Activated CD8-positive, alpha-beta memory T cell treated with anti-CD3 and anti-CD28 coated beads for 36 hours (primary cell): Measurements from ENCODE around the gene PRPSAP1. TPM values are rescaled to one million over a fixed set of nuclear protein-coding genes. Genes with fewer than 3 reads are reported as not detected.

ENCODE experiments used
- CTCF ChIA-PET: fragments of 350-600 bp; sonication (Branson Sonifier 250); formaldehyde crosslinking; loops from one replicate; lab custom pipeline; 2021; ENCODE audit warnings: antibody characterized with exemption; lab: Charles Lee
- POLR2A ChIA-PET: fragments of 350-600 bp; sonication (Branson Sonifier 250); formaldehyde crosslinking; loops from one replicate; lab custom pipeline; 2021; ENCODE audit warnings: antibody characterized with exemption; lab: Charles Lee
- total RNA-seq, 2 experiments: library from RNA; stranded (reverse); gene quantifications; one replicate each; pipeline ENCODE4 v1.2.3, GENCODE V29; 2021

PRPSAP1 gene
- total RNA-seq, 2 experiments from 2014 or later, result 39.4 to 41.8 TPM

DNA sequence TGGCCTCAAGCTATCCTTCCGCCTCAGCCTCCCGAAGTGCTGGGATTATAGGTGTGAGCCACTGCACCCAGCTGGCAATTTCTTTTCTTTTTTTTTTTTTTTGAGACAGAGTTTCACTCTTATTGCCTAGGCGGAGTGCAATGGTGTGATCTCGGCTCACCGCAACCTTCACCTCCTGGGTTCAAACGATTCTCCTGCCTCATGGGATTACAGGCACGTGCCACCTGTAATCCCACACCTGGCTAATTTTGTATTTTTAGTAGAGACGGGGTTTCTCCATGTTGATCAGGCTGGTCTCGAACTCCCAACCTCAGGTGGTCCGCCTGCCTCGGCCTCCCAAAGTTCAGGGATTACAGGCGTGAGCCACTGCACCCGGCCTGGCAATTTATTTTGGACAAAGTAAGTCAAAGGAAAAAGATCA lies 86.1 kb downstream of the PRPSAP1 start:
- POLR2A ChIA-PET, result interaction anchor here (0.5 to 6.3 kb wide), 16 partner anchors 9 to 502 kb away, joined by 3 to 55 read pairs (median 6); partner anchors contain the start of gene GALK1
- CTCF ChIA-PET, result interaction anchor here (0.6 to 2.5 kb wide), 10 partner anchors 11 to 467 kb away, joined by 3 to 14 read pairs (median 5); no protein-coding TSS in a partner anchor

DNA sequence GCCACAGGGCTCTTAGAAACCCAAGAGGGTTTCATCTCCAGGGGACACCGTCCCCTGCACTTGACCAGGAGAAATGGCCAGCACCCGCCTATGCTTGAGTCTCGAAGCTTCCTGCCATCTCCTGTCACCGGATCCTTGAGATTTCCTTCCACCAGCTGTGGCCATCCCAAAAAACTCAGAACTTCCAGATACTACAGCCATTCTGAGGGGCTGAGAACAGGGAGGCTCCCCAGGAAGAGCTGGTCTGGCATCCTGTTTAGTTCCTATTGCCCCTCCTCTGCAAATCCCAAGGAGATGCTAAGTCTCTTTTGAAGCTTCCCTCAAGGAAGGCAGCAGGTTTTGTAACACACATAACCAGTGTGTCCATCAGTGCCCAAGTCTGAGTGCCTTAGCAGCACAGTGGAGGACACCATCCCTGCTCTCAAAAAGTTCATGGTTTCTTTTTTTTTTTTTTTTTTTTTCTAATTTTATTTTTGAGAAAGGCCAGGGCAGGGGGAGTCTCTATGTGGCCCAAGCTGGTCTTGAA lies 86.6 kb downstream of the PRPSAP1 start:
- ChIA-PET CTCF (interaction anchor here (0.6 to 2.0 kb wide), 13 partner anchors 10 to 467 kb away, joined by 3 to 12 read pairs (median 5); no protein-coding TSS in a partner anchor), POLR2A (interaction anchor here (0.5 to 3.8 kb wide), 16 partner anchors 9 to 487 kb away, joined by 3 to 55 read pairs (median 4); no protein-coding TSS in a partner anchor)

DNA sequence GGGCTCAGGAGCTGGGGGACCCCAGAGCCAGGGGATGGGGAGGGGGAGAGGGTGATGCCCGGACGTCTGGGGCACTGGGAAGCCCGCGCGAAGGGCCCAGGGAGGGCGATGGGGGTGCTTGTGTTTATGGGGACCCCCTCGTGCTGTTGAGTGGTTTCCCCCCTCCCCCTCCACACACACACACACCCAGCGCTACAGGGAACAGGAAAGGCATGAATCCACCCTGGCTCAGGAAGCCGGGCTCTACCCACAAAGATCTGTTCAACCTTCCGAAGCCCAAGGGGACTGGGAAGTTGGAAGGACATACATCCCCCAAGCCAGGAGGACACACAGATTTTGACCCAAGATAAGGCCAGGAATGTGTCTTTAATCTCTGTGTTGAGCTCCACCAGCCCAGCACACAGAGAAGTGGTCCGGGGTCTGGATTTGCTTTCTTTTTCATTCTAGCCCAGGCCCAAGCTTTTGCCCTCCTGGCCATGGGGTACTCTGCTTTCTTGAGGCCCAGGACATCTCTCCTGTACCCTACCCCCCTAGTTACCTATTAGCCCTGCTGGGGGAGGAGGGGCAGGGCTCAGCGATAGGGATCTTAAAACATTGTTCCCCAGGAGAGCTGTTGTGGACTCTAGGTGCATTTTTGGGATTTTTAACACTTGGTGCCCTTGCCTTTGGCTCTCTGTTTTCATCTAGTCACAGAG lies 87.3 kb downstream of the PRPSAP1 start:
- ChIA-PET POLR2A (interaction anchor here (0.5 to 3.8 kb wide), 12 partner anchors 10 to 486 kb away, joined by 3 to 55 read pairs (median 4); no protein-coding TSS in a partner anchor), CTCF (interaction anchor here (0.7 to 2.0 kb wide), 9 partner anchors 13 to 161 kb away, joined by 3 to 12 read pairs (median 5); no protein-coding TSS in a partner anchor)

DNA sequence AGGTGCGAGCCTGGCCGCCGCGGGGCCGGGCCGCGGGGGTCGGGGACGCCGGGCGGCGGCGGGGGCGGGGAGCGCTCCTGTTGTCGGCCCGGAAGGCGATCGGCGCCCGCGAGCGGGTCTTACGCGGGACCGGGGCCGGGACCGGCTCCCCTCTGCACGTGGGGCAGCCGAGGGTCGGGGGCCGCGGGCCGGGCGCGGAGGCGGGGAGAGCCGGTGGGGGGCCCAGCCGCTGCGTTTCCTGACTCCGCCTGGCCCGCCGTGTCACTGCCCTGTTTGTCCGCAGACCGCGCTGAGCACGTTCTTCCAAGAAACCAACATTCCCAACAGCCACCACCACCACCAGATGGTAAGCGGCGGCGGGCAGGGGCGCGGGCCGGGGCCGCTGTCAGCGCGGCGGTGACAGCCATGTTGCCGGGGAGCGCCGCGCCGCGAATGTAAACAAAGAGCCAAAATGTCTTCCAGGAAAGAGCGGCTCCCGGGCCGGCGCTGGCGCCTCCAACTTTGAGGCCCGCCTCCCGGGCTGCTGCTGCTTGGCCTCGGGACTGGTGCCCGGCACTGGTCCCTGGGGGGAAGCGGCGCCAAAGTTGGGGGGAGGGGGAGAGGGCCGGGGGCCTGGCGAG lies 88.0 kb downstream of the PRPSAP1 start:
- CTCF ChIA-PET, result interaction anchor here (1.3 to 3.3 kb wide), 6 partner anchors 14 to 123 kb away, joined by 4 to 17 read pairs (median 8); no protein-coding TSS in a partner anchor
- POLR2A ChIA-PET, result interaction anchor here (1.0 to 2.2 kb wide), 12 partner anchors 9 to 194 kb away, joined by 3 to 19 read pairs (median 6); no protein-coding TSS in a partner anchor

DNA sequence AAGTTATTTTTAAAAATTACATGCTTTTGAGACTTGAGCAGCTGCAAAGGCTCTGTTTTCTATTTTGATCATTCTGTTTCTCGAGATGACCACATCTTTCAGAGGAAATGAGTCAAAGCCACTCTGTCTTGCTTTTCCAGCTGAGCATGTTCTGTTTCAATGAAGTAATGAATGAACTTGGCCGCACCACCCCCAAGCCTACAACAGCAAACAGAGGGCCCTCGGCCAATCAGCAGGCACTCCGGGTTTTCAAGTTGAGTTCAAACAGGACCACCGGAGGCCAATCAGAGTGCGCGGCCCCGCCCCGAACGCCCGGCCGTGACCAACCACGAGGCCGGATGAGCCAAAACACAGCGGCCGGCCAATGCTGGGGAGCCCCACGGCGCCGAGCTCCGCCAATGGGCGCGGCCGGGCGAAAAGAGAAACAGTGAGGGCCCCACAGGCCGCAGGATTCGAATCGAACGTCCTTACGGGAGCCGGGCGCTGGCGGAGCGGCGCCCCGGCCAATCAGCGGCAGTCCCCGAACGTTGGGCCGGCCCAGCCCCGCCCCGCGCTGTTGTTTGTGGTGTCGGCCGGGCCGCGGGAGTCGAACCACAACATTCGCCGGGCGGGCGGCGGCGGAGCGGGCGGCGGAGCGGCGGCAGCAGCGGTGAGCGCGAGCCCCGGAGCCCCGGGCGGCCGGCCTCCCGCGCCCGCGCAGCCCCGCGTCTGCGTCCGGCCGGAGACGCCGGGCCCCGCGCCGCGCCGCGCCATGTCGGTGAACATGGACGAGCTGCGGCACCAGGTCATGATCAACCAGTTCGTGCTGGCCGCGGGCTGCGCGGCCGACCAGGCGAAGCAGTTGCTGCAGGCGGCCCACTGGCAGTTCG lies 88.7 kb downstream of the PRPSAP1 start, which contains the start of gene UBALD2:
Gene UBALD2 (plus strand): TSS at position 594 of the 869 bp plus-strand sequence. CDS start 158 bp downstream, at position 752.
- CTCF ChIA-PET, result interaction anchor here (0.9 to 3.3 kb wide), 8 partner anchors 8 to 122 kb away, joined by 3 to 17 read pairs (median 6); no protein-coding TSS in a partner anchor

DNA sequence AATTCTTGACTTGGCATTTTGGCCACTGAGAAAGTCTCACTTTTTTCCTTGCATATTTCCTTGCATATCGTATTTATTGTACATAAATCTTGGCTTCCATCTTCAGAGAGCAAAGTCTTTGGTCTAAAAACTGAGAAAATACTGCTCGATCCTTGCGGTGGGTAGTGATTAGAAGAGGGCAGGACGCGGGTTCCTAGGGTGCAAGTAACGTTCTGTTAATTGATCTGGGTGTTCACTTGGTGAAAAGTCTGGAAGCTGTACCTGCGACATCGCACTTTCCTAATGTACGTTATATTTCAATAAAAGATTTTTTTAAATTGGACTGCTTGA lies 89.3 kb downstream of the PRPSAP1 start:
- POLR2A ChIA-PET, result interaction anchor here (0.6 to 2.4 kb wide), 18 partner anchors 8 to 192 kb away, joined by 3 to 19 read pairs (median 4); partner anchors contain the start of gene SRP68
- CTCF ChIA-PET, result interaction anchor here (0.9 to 3.3 kb wide), 8 partner anchors 8 to 121 kb away, joined by 3 to 17 read pairs (median 6); no protein-coding TSS in a partner anchor

More for the DNA sequence above, 88.7 kb downstream of the PRPSAP1 start, which contains the start of gene UBALD2:
- POLR2A ChIA-PET, result interaction anchor here (0.6 to 2.4 kb wide), 15 partner anchors 8 to 193 kb away, joined by 3 to 19 read pairs (median 5); partner anchors contain the start of gene SRP68

DNA sequence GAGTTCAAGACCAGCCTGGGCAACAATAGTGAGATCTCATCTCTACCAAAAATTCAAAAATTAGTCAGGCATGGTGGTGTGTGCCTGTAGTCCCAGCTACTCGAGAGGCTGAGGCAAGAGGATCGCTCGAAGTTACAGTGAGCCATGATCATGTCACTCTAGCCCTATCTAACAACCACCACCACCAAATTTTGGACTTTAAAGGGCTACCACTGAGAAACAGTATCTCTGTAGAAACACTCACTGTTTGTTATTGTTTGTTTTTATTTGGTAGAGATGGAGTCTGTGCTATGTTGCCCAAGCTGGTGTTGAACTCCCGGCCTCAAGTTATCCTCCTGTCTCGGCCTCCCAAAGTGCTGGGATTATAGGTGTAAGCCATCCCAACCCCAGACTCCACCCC lies 89.8 kb downstream of the PRPSAP1 start:
- CTCF ChIA-PET, result interaction anchor here (0.9 to 3.3 kb wide), 8 partner anchors 7 to 84 kb away, joined by 3 to 17 read pairs (median 6); no protein-coding TSS in a partner anchor
- POLR2A ChIA-PET, result interaction anchor here (0.7 to 2.4 kb wide), 12 partner anchors 9 to 192 kb away, joined by 3 to 19 read pairs (median 4); partner anchors contain the start of genes RNF157 and SRP68

DNA sequence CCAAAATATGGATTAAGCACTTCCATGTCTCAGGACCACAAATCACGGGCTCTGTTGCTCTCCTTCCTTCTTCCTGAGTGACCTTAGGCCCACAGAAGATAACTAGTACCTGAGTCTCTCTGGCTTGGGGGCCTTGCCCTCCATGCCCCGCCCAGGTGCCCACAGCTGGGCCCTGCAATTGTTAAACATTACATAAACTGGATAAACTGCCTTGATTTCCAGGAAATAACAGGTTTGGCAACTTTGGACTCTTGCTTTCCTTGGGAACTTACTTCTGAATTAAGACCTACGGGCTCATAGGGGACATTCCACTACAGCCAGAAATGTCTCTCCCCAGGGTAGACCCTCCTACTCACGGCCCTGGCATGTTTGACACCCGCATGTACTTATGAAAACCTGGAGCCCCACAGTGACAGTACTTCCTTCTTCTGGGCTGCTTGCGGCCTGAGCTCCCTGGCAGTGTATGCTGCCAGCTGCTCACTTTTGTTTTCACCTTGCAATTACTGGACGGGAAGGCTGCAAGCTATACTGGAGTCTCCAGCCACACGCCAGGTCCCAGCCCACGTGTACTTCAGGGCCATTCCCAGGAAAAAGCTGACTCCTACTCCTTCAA lies 90.9 kb downstream of the PRPSAP1 start:
- POLR2A ChIA-PET, result interaction anchor here (1.0 to 2.4 kb wide), 4 partner anchors 9 to 24 kb away, joined by 3 to 14 read pairs (median 4); partner anchors contain the start of gene RNF157
- CTCF ChIA-PET, result interaction anchor here (0.8 to 3.3 kb wide), 5 partner anchors 11 to 81 kb away, joined by 3 to 17 read pairs (median 4); no protein-coding TSS in a partner anchor

DNA sequence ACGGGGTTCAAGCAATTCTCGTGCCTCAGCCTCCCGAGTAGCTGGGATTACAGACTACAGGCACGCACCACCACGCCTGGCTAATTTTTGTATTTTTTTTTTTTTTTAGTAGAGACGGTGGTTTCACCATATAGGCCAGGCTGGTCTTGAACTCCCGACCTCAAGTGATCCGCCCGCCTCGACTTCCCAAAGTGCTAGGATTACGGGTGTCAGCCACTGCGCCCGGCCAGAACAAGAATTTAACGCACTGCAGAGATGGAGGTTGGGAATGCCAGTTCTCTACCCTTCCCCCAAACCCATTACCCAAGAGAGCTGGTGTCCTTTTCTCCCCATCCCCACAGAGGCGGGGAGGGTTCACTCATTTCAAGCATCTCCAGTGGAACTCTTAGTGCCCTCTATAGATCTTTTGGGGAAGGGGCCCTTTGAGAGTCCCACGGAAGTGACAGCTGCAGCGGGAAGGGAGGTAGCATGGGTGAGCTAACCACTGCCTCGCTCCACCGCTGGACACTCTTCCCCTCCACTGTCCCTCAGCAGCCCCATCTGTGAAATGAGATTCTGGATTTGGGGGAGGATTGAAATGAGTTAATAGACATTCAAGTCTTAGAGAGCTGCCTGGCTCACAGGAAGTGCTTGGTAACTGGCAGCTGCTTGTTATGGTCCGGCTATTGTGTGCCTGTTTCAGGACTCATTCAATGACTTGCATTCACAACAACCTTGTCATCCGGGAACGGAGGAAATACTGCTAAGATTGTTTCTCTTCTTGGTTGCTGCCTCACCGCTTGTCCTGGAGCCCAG lies 92.1 kb downstream of the PRPSAP1 start:
- ChIA-PET CTCF (interaction anchor here (0.7 to 1.5 kb wide), 2 partner anchors 13 to 18 kb away, joined by 3 to 7 read pairs; no protein-coding TSS in a partner anchor), POLR2A (interaction anchor here (0.5 to 1.2 kb wide), 3 partner anchors 10 to 76 kb away, joined by 4 to 5 read pairs (median 4); no protein-coding TSS in a partner anchor)

DNA sequence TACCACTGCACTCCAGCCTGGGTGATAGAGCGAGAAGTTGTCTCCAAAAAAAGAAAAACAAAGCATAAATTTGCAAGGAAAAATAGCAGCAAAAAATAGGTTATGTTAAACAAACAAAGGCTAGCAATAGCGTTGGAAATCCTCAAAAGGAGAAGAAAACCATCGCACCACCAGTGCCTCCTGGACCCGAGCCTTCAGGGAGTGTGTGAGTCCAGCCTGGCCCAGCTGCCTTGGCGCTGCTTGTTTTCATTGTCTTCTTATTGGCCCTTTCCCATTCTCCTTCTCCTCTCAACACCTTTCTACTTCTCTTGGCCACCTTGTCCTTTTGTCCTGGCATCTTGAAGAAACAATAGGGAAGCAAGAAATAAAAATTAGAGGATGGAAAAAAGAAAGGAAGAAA lies 93.0 kb downstream of the PRPSAP1 start:
- POLR2A ChIA-PET, result no interaction called here

DNA sequence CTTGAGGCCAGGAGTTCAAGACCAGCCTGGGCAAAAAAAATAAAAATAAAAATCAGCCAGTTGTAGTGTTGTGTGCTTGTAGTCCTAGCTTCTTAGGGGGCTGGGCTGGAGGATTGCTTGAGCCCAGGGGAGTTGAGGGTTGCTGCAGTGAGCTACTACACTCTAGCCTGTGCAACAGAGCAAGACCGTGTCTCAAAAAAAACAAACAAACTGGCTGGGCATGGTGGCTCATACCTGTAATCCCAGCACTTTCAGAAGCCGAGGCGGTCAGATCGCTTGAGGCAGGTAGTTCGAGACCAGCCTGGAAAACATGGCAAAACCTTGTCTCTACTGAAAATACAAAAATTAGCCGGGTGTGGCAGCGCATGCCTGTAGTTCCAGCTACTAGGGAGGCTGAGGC lies 93.5 kb downstream of the PRPSAP1 start:
- CTCF ChIA-PET, result interaction anchor here (1.5 kb wide), 1 partner anchor 19 kb away, joined by 7 read pairs; no protein-coding TSS in a partner anchor
- POLR2A ChIA-PET, result no interaction called here

More for the DNA sequence above, 93.0 kb downstream of the PRPSAP1 start:
- CTCF ChIA-PET, result interaction anchor here (1.5 kb wide), 1 partner anchor 19 kb away, joined by 7 read pairs; no protein-coding TSS in a partner anchor

Other genes starting within 250 kb of the PRPSAP1 start
- 1 to 10 TPM in 1 of 2 experiments, under 1 TPM in 1; 0.99 to 1.4 TPM for gene FOXJ1, start 212.7 kb downstream of the PRPSAP1 start, total RNA-seq
- 10 to 100 TPM; 16.0 to 21.1 TPM for gene RNF157, start 113.4 kb downstream of the PRPSAP1 start, total RNA-seq
- 100 to 1,000 TPM; 163 to 177 TPM for gene UBALD2, start 88.6 kb downstream of the PRPSAP1 start, total RNA-seq
- 1 to 10 TPM; 1.7 to 2.0 TPM for gene QRICH2, start 45.6 kb downstream of the PRPSAP1 start, total RNA-seq
- gene SPHK1, start 30.7 kb upstream of the PRPSAP1 start, total RNA-seq, result 10 to 100 TPM; 24.3 to 24.4 TPM
- 10 to 100 TPM; 40.5 to 41.6 TPM for gene UBE2O, start 99.2 kb upstream of the PRPSAP1 start, total RNA-seq
- under 1 TPM in 1 of 2 experiments, not detected in 1; 0.21 TPM for gene AANAT, start 113.7 kb upstream of the PRPSAP1 start, total RNA-seq
- gene RHBDF2, start 147.5 kb upstream of the PRPSAP1 start, total RNA-seq, result 10 to 100 TPM; 34.3 to 34.4 TPM
- gene CYGB, start 183.8 kb upstream of the PRPSAP1 start, total RNA-seq, result not detected
- gene PRCD, start 186.1 kb upstream of the PRPSAP1 start, total RNA-seq, result under 1 TPM in 1 of 2 experiments, not detected in 1; 0.08 TPM
- not detected for gene ST6GALNAC2, start 231.9 kb upstream of the PRPSAP1 start, total RNA-seq